HepG2 (cell line): ENCODE data around the gene BRD2. TPM values are rescaled to one million over a fixed set of nuclear protein-coding genes. Genes with fewer than 3 reads are reported as not detected.

Experiments
- EP300 ChIP-seq, 3 experiments: sonication (generic) in 1 of 3; formaldehyde crosslinking in 1 of 3; IDR thresholded peaks; 2 replicates each; pipeline versions ENCODE4 v1.5.1 to v1.6.1; 2011 to 2020; ENCODE audit warnings: low read depth in 2 of 3, low read length in 2 of 3, borderline replicate concordance in 1 of 3, improper control_type of control experiment in 1 of 3, mild to moderate bottlenecking in 1 of 3, missing genetic modification reagents in 1 of 3, moderate library complexity in 1 of 3
- FOXK1 ChIP-seq: sonication (generic); formaldehyde crosslinking; IDR thresholded peaks from 2 replicates; pipeline ENCODE4 v1.4.0; 2020; ENCODE audit warnings: low read depth, missing genetic modification reagents, borderline replicate concordance
- GATAD2A ChIP-seq: IDR thresholded peaks from 2 replicates; pipeline ENCODE4 v1.6.1; 2016
- HMGXB4 ChIP-seq, 2 experiments: sonication (generic) in 1 of 2; formaldehyde crosslinking in 1 of 2; IDR thresholded peaks; 2 replicates each; pipeline versions ENCODE4 v1.4.0 to v1.6.1; 2018 to 2020; ENCODE audit warnings: missing genetic modification reagents in 2 of 2, borderline replicate concordance in 1 of 2, low read depth in 1 of 2, mild to moderate bottlenecking in 1 of 2, missing biosample characterization in 1 of 2
- HNF1B ChIP-seq: sonication (generic); formaldehyde crosslinking; IDR thresholded peaks from 2 replicates; pipeline ENCODE4 v1.5.1; 2020; ENCODE audit warnings: mild to moderate bottlenecking, moderate library complexity, missing genetic modification reagents
- NFKBIZ ChIP-seq: IDR thresholded peaks from 2 replicates; pipeline ENCODE4 v1.6.1; 2018; ENCODE audit warnings: missing genetic modification reagents, missing compliant biosample characterization
- POLR2AphosphoS2 ChIP-seq: IDR thresholded peaks from 2 replicates; pipeline ENCODE4 v1.6.1; 2011; ENCODE audit warnings: low read depth, low read length, improper control_type of control experiment
- RAD21 ChIP-seq: fragments of 450-650 bp; formaldehyde crosslinking; IDR thresholded peaks from 2 replicates; pipeline ENCODE4 v1.5.0; 2020; ENCODE audit warnings: mild to moderate bottlenecking
- RFX5 ChIP-seq: IDR thresholded peaks from 2 replicates; pipeline ENCODE4 v1.6.1; 2011; ENCODE audit warnings: low read depth, low read length, improper control_type of control experiment
- RFXAP ChIP-seq: sonication (generic); formaldehyde crosslinking; IDR thresholded peaks from 2 replicates; pipeline ENCODE4 v1.4.0; 2020; ENCODE audit warnings: missing genetic modification reagents, borderline replicate concordance
- SIN3B ChIP-seq: fragments of 150-350 bp; IDR thresholded peaks from 2 replicates; pipeline ENCODE4 v1.6.1; 2014; ENCODE audit warnings: low read length
- SMC3 ChIP-seq: IDR thresholded peaks from 2 replicates; pipeline ENCODE4 v1.6.1; 2011; ENCODE audit warnings: low read length, improper control_type of control experiment
- SOX13 ChIP-seq, 3 experiments: fragments of 450-650 bp in 1 of 3; sonication (generic) in 1 of 3; formaldehyde crosslinking in 1 of 3; IDR thresholded peaks in 2 of 3; conservative IDR thresholded peaks in 1 of 3; 2 replicates each; pipeline versions ENCODE4 v1.5.0 to v1.6.1; 2016 to 2020; ENCODE audit warnings: antibody characterized with exemption in 1 of 3, mild to moderate bottlenecking in 1 of 3, missing compliant biosample characterization in 1 of 3, missing genetic modification reagents in 1 of 3, moderate library complexity in 1 of 3
- SP2 ChIP-seq: sonication (generic); formaldehyde crosslinking; IDR thresholded peaks from 2 replicates; pipeline ENCODE4 v1.5.1; 2020; ENCODE audit warnings: mild to moderate bottlenecking, missing genetic modification reagents
- ZNF160 ChIP-seq: sonication (generic); formaldehyde crosslinking; IDR thresholded peaks from 2 replicates; pipeline ENCODE4 v1.8.0; 2022; ENCODE audit warnings: mild to moderate bottlenecking, inconsistent platforms, missing genetic modification reagents
- ZNF3 ChIP-seq: IDR thresholded peaks from 2 replicates; pipeline ENCODE4 v1.7.0; 2017; ENCODE audit warnings: inconsistent platforms
- ZNF563 ChIP-seq: sonication (generic); formaldehyde crosslinking; IDR thresholded peaks from 2 replicates; pipeline ENCODE4 v1.8.0; 2022; ENCODE audit warnings: mild to moderate bottlenecking, moderate library complexity, missing genetic modification reagents
- ZNF781 ChIP-seq: sonication (generic); formaldehyde crosslinking; IDR thresholded peaks from 2 replicates; pipeline ENCODE4 v1.5.1; 2020; ENCODE audit warnings: borderline replicate concordance, mild to moderate bottlenecking, missing genetic modification reagents; ENCODE audit errors: not compliant biosample characterization
- polyA plus RNA-seq, 8 experiments: library from polyadenylated mRNA; depleted of rRNA in 3 of 8; stranded (reverse) in 7 of 8; unstranded in 1 of 8; fragments of >200 nt; fragmentation: Illumina TruSeq in 4 of 8; extraction: Trizol in 4 of 8; gene quantifications; 2 replicates each; pipeline versions ENCODE4 v1.2.1 to v1.2.3, GENCODE V29; 2011 to 2016; ENCODE audit warnings: low read depth in 4 of 8, missing spikeins in 1 of 8, mixed read lengths in 1 of 8; ENCODE audit not compliant: insufficient read depth in 1 of 8
- total RNA-seq, 5 experiments: library from RNA; depleted of rRNA; stranded (reverse); fragments of >200 nt; fragmentation: Illumina TruSeq; extraction: Trizol; gene quantifications; 2 replicates each; pipeline ENCODE4 v1.2.3, GENCODE V29; 2016; ENCODE audit warnings: low read depth in 1 of 5
- TF ChIP-seq, protein P1 (sequence below): IDR thresholded peaks from 2 replicates; pipeline ENCODE4 v1.6.1; 2016; ENCODE audit warnings: missing compliant biosample characterization, missing genetic modification reagents, borderline replicate concordance
- TF ChIP-seq, protein P2 (sequence below): sonication (generic); formaldehyde crosslinking; IDR thresholded peaks from 2 replicates; pipeline ENCODE4 v1.5.0; 2020; ENCODE audit warnings: mild to moderate bottlenecking, missing genetic modification reagents

BRD2 gene
- total and polyA plus RNA-seq, 2 of the 13 experiments (the other 11 are each of a cell fraction or from before 2014, with no cell fraction given) = 143 to 202 TPM

- TF ChIP-seq, protein P1, sequence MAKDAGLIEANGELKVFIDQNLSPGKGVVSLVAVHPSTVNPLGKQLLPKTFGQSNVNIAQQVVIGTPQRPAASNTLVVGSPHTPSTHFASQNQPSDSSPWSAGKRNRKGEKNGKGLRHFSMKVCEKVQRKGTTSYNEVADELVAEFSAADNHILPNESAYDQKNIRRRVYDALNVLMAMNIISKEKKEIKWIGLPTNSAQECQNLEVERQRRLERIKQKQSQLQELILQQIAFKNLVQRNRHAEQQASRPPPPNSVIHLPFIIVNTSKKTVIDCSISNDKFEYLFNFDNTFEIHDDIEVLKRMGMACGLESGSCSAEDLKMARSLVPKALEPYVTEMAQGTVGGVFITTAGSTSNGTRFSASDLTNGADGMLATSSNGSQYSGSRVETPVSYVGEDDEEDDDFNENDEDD = no peak
- TF ChIP-seq, protein P2, sequence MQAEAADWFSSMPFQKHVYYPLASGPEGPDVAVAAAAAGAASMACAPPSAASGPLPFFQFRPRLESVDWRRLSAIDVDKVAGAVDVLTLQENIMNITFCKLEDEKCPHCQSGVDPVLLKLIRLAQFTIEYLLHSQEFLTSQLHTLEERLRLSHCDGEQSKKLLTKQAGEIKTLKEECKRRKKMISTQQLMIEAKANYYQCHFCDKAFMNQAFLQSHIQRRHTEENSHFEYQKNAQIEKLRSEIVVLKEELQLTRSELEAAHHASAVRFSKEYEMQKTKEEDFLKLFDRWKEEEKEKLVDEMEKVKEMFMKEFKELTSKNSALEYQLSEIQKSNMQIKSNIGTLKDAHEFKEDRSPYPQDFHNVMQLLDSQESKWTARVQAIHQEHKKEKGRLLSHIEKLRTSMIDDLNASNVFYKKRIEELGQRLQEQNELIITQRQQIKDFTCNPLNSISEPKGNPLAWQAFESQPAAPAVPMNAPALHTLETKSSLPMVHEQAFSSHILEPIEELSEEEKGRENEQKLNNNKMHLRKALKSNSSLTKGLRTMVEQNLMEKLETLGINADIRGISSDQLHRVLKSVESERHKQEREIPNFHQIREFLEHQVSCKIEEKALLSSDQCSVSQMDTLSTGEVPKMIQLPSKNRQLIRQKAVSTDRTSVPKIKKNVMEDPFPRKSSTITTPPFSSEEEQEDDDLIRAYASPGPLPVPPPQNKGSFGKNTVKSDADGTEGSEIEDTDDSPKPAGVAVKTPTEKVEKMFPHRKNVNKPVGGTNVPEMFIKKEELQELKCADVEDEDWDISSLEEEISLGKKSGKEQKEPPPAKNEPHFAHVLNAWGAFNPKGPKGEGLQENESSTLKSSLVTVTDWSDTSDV (CRISPR knock-in tag) = no peak
- TF ChIP-seq ZNF563 (CRISPR knock-in tag) (0 out of 2 replicates have a peak, but pooled peaks have one; percentile 31), SP2 (CRISPR knock-in tag) (0 out of 2 replicates have a peak, but pooled peaks have one; percentile 36), POLR2AphosphoS2 (no peak), EP300 (IDR thresholded peaks at IDR 0.05; ENCODE audit: low read depth in 2 of 2, low read length in 2 of 2) (no peak), EP300 (CRISPR knock-in tag; IDR thresholded peaks at IDR 0.05; ENCODE audit: borderline replicate concordance) (no peak), HMGXB4 (CRISPR knock-in tag; IDR thresholded peaks at IDR 0.05; ENCODE audit: borderline replicate concordance in 1 of 2, low read depth in 1 of 2) (peak in 1 of 2 experiments; percentile 55; a peak in 2 of 4 replicates), NFKBIZ (CRISPR knock-in tag) (no peak), FOXK1 (0 out of 2 replicates have a peak, but pooled peaks have one; percentile 26), RFXAP (CRISPR knock-in tag) (peak; percentile 100), ZNF3 (CRISPR knock-in tag) (no peak), GATAD2A (CRISPR knock-in tag) (0 out of 2 replicates have a peak, but pooled peaks have one; percentile 21), RAD21 (CRISPR knock-in tag) (peak; percentile 62), RFX5 (peak; percentile 100), SIN3B (0 out of 2 replicates have a peak, but pooled peaks have one; percentile 20), SOX13 (IDR thresholded peaks at IDR 0.05) (no peak), SOX13 (CRISPR knock-in tag; conservative IDR thresholded peaks at IDR 0.05 in 1 of 2, IDR thresholded peaks at IDR 0.05 in 1 of 2) (peak in 1 of 2 experiments; percentile 11; a peak in 1 of 4 replicates), ZNF781 (peak; percentile 44), HNF1B (CRISPR knock-in tag) (peak; percentile 62; the same call in 1 of the 2 replicates), ZNF160 (CRISPR knock-in tag) (0 out of 2 replicates have a peak, but pooled peaks have one; percentile 9), SMC3 (peak; percentile 64)
Measured at GRCh38 chr6:32952817-32953739, 15.3 kb upstream of the BRD2 start, which contains the start of gene HLA-DMA (continued).
